PC-9 (cell line): ENCODE data around the gene UNC5CL. TPM values are rescaled to one million over a fixed set of nuclear protein-coding genes. Genes with fewer than 3 reads are reported as not detected.

Experiments used
- BruUV-seq: library from RNA; stranded (reverse); fragments of 400-500 nt; replicated peaks from 2 replicates; lab custom pipeline; 2021; lab: Mats Ljungman, UMichigan
- CTCF ChIA-PET: fragments of 300-600 bp; sonication (Branson Sonifier 250); formaldehyde crosslinking; loops from one replicate; lab custom pipeline; 2022; ENCODE audit warnings: antibody characterized with exemption; lab: Charles Lee
- POLR2A ChIA-PET: fragments of 300-600 bp; sonication (Branson Sonifier 250); formaldehyde crosslinking; loops from one replicate; lab custom pipeline; 2022; ENCODE audit warnings: antibody characterized with exemption; ENCODE audit not compliant: unreplicated experiment; lab: Charles Lee
- DNase-seq, 2 experiments: peaks; one replicate each; pipeline versions ENCODE4 v3.0.0 to v3.0.0-alpha.2; 2015 to 2022; ENCODE audit warnings: mixed read lengths in 1 of 2
- H2AFZ ChIP-seq: fragments of 200-600 bp; sonication (generic); 2 replicates; pipeline ENCODE4 v1.8.1; 2017; ENCODE audit warnings: antibody characterized with exemption
- H3F3A ChIP-seq: fragments of 200-600 bp; sonication (generic); 2 replicates; pipeline ENCODE4 v1.8.1; 2017; ENCODE audit warnings: antibody characterized with exemption, mild to moderate bottlenecking, low read depth; ENCODE audit not compliant: insufficient read depth
- H3K27ac ChIP-seq: fragments of 200-600 bp; sonication (generic); 2 replicates; pipeline ENCODE4 v1.6.1; 2016; ENCODE audit warnings: mixed run types
- H3K27me3 ChIP-seq: fragments of 200-600 bp; sonication (generic); 2 replicates; pipeline ENCODE4 v1.6.1; 2016; ENCODE audit warnings: low read depth, mixed run types; ENCODE audit not compliant: insufficient read depth
- H3K36me3 ChIP-seq: fragments of 200-600 bp; sonication (generic); 2 replicates; pipeline ENCODE4 v1.6.1; 2016; ENCODE audit warnings: low read depth, mixed run types
- H3K4me1 ChIP-seq: fragments of 200-600 bp; sonication (generic); replicated peaks from 2 replicates; pipeline ENCODE4 v1.6.1; 2016; ENCODE audit warnings: mixed run types; ENCODE audit not compliant: insufficient read depth
- H3K4me2 ChIP-seq: fragments of 200-600 bp; sonication (generic); 2 replicates; pipeline ENCODE4 v1.6.1; 2017; ENCODE audit warnings: mixed run types
- H3K4me3 ChIP-seq: fragments of 200-600 bp; sonication (generic); 2 replicates; pipeline ENCODE4 v1.6.1; 2016; ENCODE audit warnings: mixed run types
- H3K79me2 ChIP-seq: fragments of 200-600 bp; sonication (generic); 2 replicates; pipeline ENCODE4 v1.6.1; 2017; ENCODE audit warnings: low read depth, mixed run types
- H3K9me2 ChIP-seq: fragments of 200-600 bp; sonication (generic); 2 replicates; pipeline ENCODE4 v1.8.1; 2017; ENCODE audit warnings: mild to moderate bottlenecking; ENCODE audit not compliant: insufficient read depth
- H3K9me3 ChIP-seq: fragments of 200-600 bp; sonication (generic); 2 replicates; pipeline ENCODE4 v1.8.1; 2016; ENCODE audit warnings: low read depth; ENCODE audit not compliant: insufficient read depth
- H4K20me1 ChIP-seq: fragments of 200-600 bp; sonication (generic); 2 replicates; pipeline ENCODE4 v1.8.1; 2017; ENCODE audit not compliant: insufficient read depth
- EZH2 ChIP-seq: fragments of 200-600 bp; sonication (generic); IDR thresholded peaks from 2 replicates; pipeline ENCODE4 v1.8.0; 2017; ENCODE audit warnings: antibody characterized with exemption, low read depth
- intact Hi-C: fragments of 100-400 bp; cut with micrococcal nuclease; formaldehyde crosslinking; loops from one replicate; pipeline ENCODE4 v1.10.0; 2022; ENCODE audit not compliant: unreplicated experiment
- total RNA-seq: library from RNA; stranded (reverse); gene quantifications from 2 replicates; pipeline ENCODE4 v1.2.3, GENCODE V29; 2021
- TF ChIP-seq, protein P1 (sequence below): fragments of 200-600 bp; sonication (generic); conservative IDR thresholded peaks from 2 replicates; pipeline ENCODE4 v1.6.1; 2017; ENCODE audit warnings: mixed run types, antibody characterized with exemption, mild to moderate bottlenecking, moderate library complexity

UNC5CL gene
- total RNA-seq, 1 experiment from 2014 or later = 1.7 TPM

DNA sequence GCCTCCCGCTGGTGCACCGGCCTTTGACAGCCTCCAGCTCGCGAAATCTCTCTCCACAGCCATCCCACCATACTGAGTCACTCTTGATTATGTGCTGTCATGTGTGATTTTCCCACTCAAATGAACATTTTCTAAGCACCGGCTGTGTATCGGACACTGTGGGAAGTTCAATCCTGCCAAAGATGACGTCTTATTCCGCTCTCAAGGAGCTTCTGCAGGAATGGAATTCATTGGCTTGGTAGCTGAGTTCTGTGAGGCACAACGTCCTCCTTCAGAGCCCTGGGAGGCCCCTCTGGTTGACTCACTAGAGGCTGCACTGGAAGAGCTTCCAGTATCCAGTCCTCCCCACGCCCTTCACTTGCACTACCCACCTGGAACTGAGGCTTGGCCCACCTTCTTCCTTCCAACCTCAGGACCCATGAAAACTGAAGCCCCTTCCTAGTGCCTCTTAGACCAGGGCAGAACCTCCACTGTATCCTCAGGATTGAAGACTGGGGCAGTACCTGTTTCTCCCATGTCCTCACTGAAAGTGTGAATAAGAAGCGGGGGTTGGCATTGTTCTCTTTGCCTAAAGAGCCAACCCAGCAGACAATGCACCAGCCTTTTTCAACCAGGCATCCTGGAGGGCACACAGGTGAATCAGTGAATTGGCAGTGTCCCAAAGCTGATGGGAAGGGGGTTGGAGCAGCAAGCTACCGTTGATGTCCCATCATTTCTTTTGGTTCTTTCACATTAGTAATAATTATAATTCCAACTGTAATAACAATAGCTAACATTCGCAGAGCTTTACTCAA is 1.7 kb downstream of the UNC5CL start:
- Histone ChIP-seq H3K79me2 (no peaks in the 10 kb centered on the region), H3K4me3 (no peak overlapping the region), H3K4me1 (peaks cover 20% of the 10 kb centered on the region), H4K20me1 (no peaks in the 10 kb centered on the region), H2AFZ (no peak overlapping the region), H3K9me3 (no peaks in the 10 kb centered on the region), H3K27me3 (no peaks in the 10 kb centered on the region), H3F3A (no peaks in the 10 kb centered on the region; the same call in 1 of the 2 replicates), H3K36me3 (no peaks in the 10 kb centered on the region), H3K27ac (no peak overlapping the region), H3K9me2 (no peaks in the 10 kb centered on the region), H3K4me2 (no peak overlapping the region)
- no peak for DNase-seq
- ChIA-PET POLR2A (no interaction called here), CTCF (interaction anchor here (0.6 to 1.0 kb wide), 2 partner anchors 9 to 32 kb away, joined by 3 to 5 read pairs; no protein-coding TSS in a partner anchor)
- TF ChIP-seq, protein P1, sequence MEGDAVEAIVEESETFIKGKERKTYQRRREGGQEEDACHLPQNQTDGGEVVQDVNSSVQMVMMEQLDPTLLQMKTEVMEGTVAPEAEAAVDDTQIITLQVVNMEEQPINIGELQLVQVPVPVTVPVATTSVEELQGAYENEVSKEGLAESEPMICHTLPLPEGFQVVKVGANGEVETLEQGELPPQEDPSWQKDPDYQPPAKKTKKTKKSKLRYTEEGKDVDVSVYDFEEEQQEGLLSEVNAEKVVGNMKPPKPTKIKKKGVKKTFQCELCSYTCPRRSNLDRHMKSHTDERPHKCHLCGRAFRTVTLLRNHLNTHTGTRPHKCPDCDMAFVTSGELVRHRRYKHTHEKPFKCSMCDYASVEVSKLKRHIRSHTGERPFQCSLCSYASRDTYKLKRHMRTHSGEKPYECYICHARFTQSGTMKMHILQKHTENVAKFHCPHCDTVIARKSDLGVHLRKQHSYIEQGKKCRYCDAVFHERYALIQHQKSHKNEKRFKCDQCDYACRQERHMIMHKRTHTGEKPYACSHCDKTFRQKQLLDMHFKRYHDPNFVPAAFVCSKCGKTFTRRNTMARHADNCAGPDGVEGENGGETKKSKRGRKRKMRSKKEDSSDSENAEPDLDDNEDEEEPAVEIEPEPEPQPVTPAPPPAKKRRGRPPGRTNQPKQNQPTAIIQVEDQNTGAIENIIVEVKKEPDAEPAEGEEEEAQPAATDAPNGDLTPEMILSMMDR = no peak
- TF ChIP-seq EZH2 = no peak
- BruUV-seq = no TSS peak
- intact Hi-C loops = no loop called here

DNA sequence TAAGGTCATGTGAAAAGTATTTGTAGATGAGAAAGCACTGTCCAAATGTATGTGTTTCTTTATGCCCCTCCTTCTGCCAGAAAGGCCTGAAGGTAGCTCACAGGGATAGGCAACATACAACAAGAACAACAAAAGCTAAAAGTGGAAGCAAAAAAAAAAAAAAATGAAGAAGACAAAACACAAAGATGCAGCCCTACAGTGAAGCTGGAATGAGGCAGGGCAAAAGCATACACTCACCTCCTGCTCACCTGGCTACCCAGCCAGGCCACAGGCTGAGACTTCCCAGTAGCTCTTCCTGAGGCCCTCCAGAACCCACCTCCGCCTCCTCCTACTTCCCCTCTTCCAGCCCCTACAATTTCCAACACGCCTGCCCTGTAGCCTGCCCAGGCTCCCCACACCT is 2.4 kb downstream of the UNC5CL start:
- Histone ChIP-seq H3K4me2 (no peak overlapping the region), H3K4me3 (no peak overlapping the region), H3K9me3 (no peaks in the 10 kb centered on the region), H2AFZ (no peak overlapping the region), H3K9me2 (no peaks in the 10 kb centered on the region), H3K4me1 (peaks cover 20% of the 10 kb centered on the region), H3K27ac (no peak overlapping the region), H3K27me3 (no peaks in the 10 kb centered on the region), H3K79me2 (no peaks in the 10 kb centered on the region), H4K20me1 (no peaks in the 10 kb centered on the region), H3F3A (no peaks in the 10 kb centered on the region; the same call in 1 of the 2 replicates), H3K36me3 (no peaks in the 10 kb centered on the region)
- ChIA-PET POLR2A (no interaction called here), CTCF (interaction anchor here (0.6 to 1.0 kb wide), 3 partner anchors 8 to 33 kb away, joined by 3 to 6 read pairs (median 5); no protein-coding TSS in a partner anchor)
- no peak for TF ChIP-seq EZH2
- TF ChIP-seq, protein P1 = no peak
- BruUV-seq = no TSS peak
- intact Hi-C loops = loop anchor here (1.0 kb wide), 1 partner anchor 8 kb away; no protein-coding TSS in a partner anchor
- no peak for DNase-seq

DNA sequence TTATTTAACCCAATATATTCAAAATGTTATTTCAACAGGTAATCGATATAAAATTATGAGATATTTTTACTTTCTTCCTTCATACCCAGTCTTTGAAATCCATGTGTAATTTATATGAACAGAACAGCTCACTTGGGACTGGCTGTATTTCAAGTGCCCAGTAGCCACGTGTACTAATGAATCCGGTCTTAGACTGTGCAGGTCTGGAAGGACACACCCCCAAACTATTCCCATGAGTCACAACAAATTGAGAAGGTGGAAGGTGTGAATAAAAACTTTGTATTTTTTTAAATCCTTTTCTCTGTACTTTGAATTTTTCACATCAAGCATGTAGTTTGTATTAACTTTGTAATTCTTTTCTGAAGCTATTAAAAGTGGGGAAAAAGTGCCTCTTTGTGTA is 2.8 kb downstream of the UNC5CL start:
- no peaks in the 10 kb centered on the region; the same call in 1 of the 2 replicates for H3F3A ChIP-seq
- H3K4me3 ChIP-seq = no peak overlapping the region
- no peak overlapping the region for H3K4me2 ChIP-seq
- H2AFZ ChIP-seq = no peak overlapping the region
- no peaks in the 10 kb centered on the region for H3K79me2 ChIP-seq
- no peaks in the 10 kb centered on the region for H3K9me3 ChIP-seq
- H3K9me2 ChIP-seq = no peaks in the 10 kb centered on the region
- no peaks in the 10 kb centered on the region for H3K27me3 ChIP-seq
- intact Hi-C loops = loop anchor here (1.0 kb wide), 1 partner anchor 8 kb away; no protein-coding TSS in a partner anchor
- no peak overlapping the region for H3K27ac ChIP-seq
- no TSS peak for BruUV-seq
- H3K36me3 ChIP-seq = no peaks in the 10 kb centered on the region
- peak in 1 of 2 experiments; percentile 53 for DNase-seq
- no peaks in the 10 kb centered on the region for H4K20me1 ChIP-seq
- ChIA-PET POLR2A (no interaction called here), CTCF (interaction anchor here (1.0 kb wide), 2 partner anchors 8 to 9 kb away, joined by 3 to 6 read pairs; no protein-coding TSS in a partner anchor)
- TF ChIP-seq, protein P1 = no peak
- TF ChIP-seq EZH2 = no peak
- peaks cover 18% of the 10 kb centered on the region for H3K4me1 ChIP-seq
